ENCODE data around the gene CREB3L2.
"Not testable (repeated sequence)": the region's sequence is repeated elsewhere in the genome, so short reads cannot be mapped to it uniquely, and the experiment has no call there.

The CREB3L2 gene

GRCh38 chr7:137927386-137927785 lies 74.5 kb downstream of the CREB3L2 start:
- TF ChIP-seq SUZ12 (IDR thresholded peaks at IDR 0.05) (no peak), ARNT (IDR thresholded peaks at IDR 0.05) (no peak), PKNOX1 (IDR thresholded peaks at IDR 0.05) (no peak), TARDBP (IDR thresholded peaks at IDR 0.05) (no peak), SP1 (IDR thresholded peaks at IDR 0.05) (no peak), LEF1 (IDR thresholded peaks at IDR 0.05; ENCODE audit: borderline replicate concordance) (no peak), NFRKB (IDR thresholded peaks at IDR 0.05) (no peak), ZNF384 (IDR thresholded peaks at IDR 0.05) (no peak), HDGF (IDR thresholded peaks at IDR 0.05; ENCODE audit: borderline replicate concordance) (no peak), L3MBTL2 (conservative IDR thresholded peaks at IDR 0.05) (no peak), BHLHE40 (IDR thresholded peaks at IDR 0.05; ENCODE audit: borderline replicate concordance) (no peak), CTBP1 (IDR thresholded peaks at IDR 0.05; ENCODE audit: borderline replicate concordance) (no peak), FOXM1 (IDR thresholded peaks at IDR 0.05; ENCODE audit: borderline replicate concordance) (no peak), ELF4 (IDR thresholded peaks at IDR 0.05) (no peak), FOXA1 (IDR thresholded peaks at IDR 0.05) (no peak), FOXK2 (IDR thresholded peaks at IDR 0.05) (no peak)
- no peak for DNase-seq (ENCODE audit: extremely low spot score)
- ChIA-PET CTCF (no interaction called here), POLR2A (no interaction called here)

- CTCF ChIA-PET; POLR2A ChIA-PET; DNase-seq (ENCODE audit: extremely low spot score): not testable (repeated sequence)
Observed at GRCh38 chr7:137926206-137926605, 75.7 kb downstream of the CREB3L2 start.

- POLR2A ChIA-PET: no interaction called here
- no peak for DNase-seq (ENCODE audit: extremely low spot score)
- CTCF ChIA-PET: interaction anchor here (1.1 kb wide), 1 partner anchor 22 kb away, joined by 3 read pairs; no protein-coding TSS in a partner anchor
- TF ChIP-seq FOXA1 (IDR thresholded peaks at IDR 0.05) (no peak), CTBP1 (IDR thresholded peaks at IDR 0.05; ENCODE audit: borderline replicate concordance) (no peak), ELF4 (IDR thresholded peaks at IDR 0.05) (no peak), SP1 (IDR thresholded peaks at IDR 0.05) (no peak), L3MBTL2 (conservative IDR thresholded peaks at IDR 0.05) (no peak), TARDBP (IDR thresholded peaks at IDR 0.05) (no peak), HDGF (IDR thresholded peaks at IDR 0.05; ENCODE audit: borderline replicate concordance) (no peak), ZNF384 (IDR thresholded peaks at IDR 0.05) (no peak), BHLHE40 (IDR thresholded peaks at IDR 0.05; ENCODE audit: borderline replicate concordance) (no peak), FOXM1 (IDR thresholded peaks at IDR 0.05; ENCODE audit: borderline replicate concordance) (no peak), NFRKB (IDR thresholded peaks at IDR 0.05) (no peak), PKNOX1 (IDR thresholded peaks at IDR 0.05) (no peak), LEF1 (IDR thresholded peaks at IDR 0.05; ENCODE audit: borderline replicate concordance) (no peak)
Observed at GRCh38 chr7:137925754-137926153, 76.1 kb downstream of the CREB3L2 start.

GRCh38 chr7:137925091-137925490 lies 76.8 kb downstream of the CREB3L2 start:
- no peak for DNase-seq (ENCODE audit: extremely low spot score)
- POLR2A ChIA-PET: no interaction called here
- TF ChIP-seq BHLHE40 (IDR thresholded peaks at IDR 0.05; ENCODE audit: borderline replicate concordance) (no peak), HDGF (IDR thresholded peaks at IDR 0.05; ENCODE audit: borderline replicate concordance) (no peak), TARDBP (IDR thresholded peaks at IDR 0.05) (no peak), L3MBTL2 (conservative IDR thresholded peaks at IDR 0.05) (no peak), ELF4 (IDR thresholded peaks at IDR 0.05) (no peak), PKNOX1 (IDR thresholded peaks at IDR 0.05) (no peak), CTBP1 (IDR thresholded peaks at IDR 0.05; ENCODE audit: borderline replicate concordance) (no peak), FOXK2 (IDR thresholded peaks at IDR 0.05) (no peak), FOXM1 (IDR thresholded peaks at IDR 0.05; ENCODE audit: borderline replicate concordance) (no peak), NFRKB (IDR thresholded peaks at IDR 0.05) (no peak), ARNT (IDR thresholded peaks at IDR 0.05) (no peak), LEF1 (IDR thresholded peaks at IDR 0.05; ENCODE audit: borderline replicate concordance) (no peak), SP1 (IDR thresholded peaks at IDR 0.05) (no peak), FOXA1 (IDR thresholded peaks at IDR 0.05) (no peak), SUZ12 (IDR thresholded peaks at IDR 0.05) (no peak), ZNF384 (IDR thresholded peaks at IDR 0.05) (no peak)

GRCh38 chr7:137923380-137923779 lies 78.5 kb downstream of the CREB3L2 start:
- POLR2A ChIA-PET: no interaction called here
- DNase-seq (ENCODE audit: extremely low spot score): no peak
- CTCF ChIA-PET: no interaction called here
- no peak for TF ChIP-seq ARNT (IDR thresholded peaks at IDR 0.05)
- no peak for TF ChIP-seq LEF1 (IDR thresholded peaks at IDR 0.05; ENCODE audit: borderline replicate concordance)
- TF ChIP-seq ELF4 (IDR thresholded peaks at IDR 0.05): no peak
- no peak for TF ChIP-seq SP1 (IDR thresholded peaks at IDR 0.05)
- no peak for TF ChIP-seq SUZ12 (IDR thresholded peaks at IDR 0.05)
- TF ChIP-seq ZNF384 (IDR thresholded peaks at IDR 0.05): no peak
- no peak for TF ChIP-seq TARDBP (IDR thresholded peaks at IDR 0.05)

More at GRCh38 chr7:137925091-137925490, 76.8 kb downstream of the CREB3L2 start:
- CTCF ChIA-PET: interaction anchor here (1.1 kb wide), 1 partner anchor 21 kb away, joined by 3 read pairs; no protein-coding TSS in a partner anchor

GRCh38 chr7:137920637-137921399 lies 81.1 kb downstream of the CREB3L2 start:
- CTCF ChIA-PET: interaction anchor here (0.9 to 1.5 kb wide), 2 partner anchors 19 to 88 kb away, joined by 3 read pairs; no protein-coding TSS in a partner anchor
- no peak for TF ChIP-seq L3MBTL2 (conservative IDR thresholded peaks at IDR 0.05)
- TF ChIP-seq ELF4 (IDR thresholded peaks at IDR 0.05): no peak
- TF ChIP-seq LEF1 (IDR thresholded peaks at IDR 0.05; ENCODE audit: borderline replicate concordance): no peak
- no peak for TF ChIP-seq ARNT (IDR thresholded peaks at IDR 0.05)
- TF ChIP-seq FOXA1 (IDR thresholded peaks at IDR 0.05): no peak
- TF ChIP-seq CTBP1 (IDR thresholded peaks at IDR 0.05; ENCODE audit: borderline replicate concordance): no peak
- TF ChIP-seq NFRKB (IDR thresholded peaks at IDR 0.05): no peak
- TF ChIP-seq FOXK2 (IDR thresholded peaks at IDR 0.05): no peak
- TF ChIP-seq FOXM1 (IDR thresholded peaks at IDR 0.05; ENCODE audit: borderline replicate concordance): no peak
- DNase-seq (ENCODE audit: extremely low spot score): no peak
- POLR2A ChIA-PET: no interaction called here

All from HEK293T (cell line).